Kidney capillary endothelial cell (primary cell): ENCODE data around the gene BCL2L1.

ENCODE experiments used
- DNase-seq: peaks from one replicate; pipeline ENCODE4 v3.0.0-alpha.2; 2018; ENCODE audit warnings: low spot score

The BCL2L1 gene

DNA sequence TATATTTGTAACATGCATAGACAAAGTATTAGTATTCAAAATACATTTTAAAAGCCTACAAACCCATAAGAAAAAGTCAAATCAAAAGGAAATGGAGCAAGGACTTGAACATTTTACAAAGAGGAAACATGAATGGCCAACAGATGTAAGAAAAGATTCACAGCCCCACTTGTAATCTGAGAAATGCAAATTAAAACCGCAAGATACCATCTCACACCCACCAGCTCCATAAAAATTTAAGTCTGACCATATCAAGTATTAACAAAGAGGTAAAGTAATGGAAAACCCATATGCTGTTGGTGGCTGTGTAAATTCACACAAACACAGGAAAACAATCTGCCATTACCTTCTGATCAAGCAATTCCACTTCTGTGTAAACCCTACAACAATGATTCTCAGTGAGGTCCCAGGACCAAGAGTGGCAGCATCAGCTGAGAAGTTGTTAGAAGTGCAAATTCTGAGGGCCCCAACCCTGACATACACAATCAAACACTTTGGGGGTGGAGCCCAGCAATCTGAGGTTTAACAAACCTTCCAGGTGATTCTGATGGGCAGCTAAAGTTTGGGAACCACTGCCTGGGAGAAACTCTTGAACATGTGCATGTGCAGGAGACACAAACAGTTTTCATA is 30.9 kb downstream of the BCL2L1 start:
- DNase-seq: no peak

GRCh38 chr20:31690124-31690666 is 32.5 kb downstream of the BCL2L1 start:
- no peak for DNase-seq

- no peak for DNase-seq
These were observed 33.5 kb downstream of the BCL2L1 start for GRCh38 chr20:31689141-31689540.

- no peak for DNase-seq
These were observed 34.9 kb downstream of the BCL2L1 start for GRCh38 chr20:31687777-31688176.

DNA sequence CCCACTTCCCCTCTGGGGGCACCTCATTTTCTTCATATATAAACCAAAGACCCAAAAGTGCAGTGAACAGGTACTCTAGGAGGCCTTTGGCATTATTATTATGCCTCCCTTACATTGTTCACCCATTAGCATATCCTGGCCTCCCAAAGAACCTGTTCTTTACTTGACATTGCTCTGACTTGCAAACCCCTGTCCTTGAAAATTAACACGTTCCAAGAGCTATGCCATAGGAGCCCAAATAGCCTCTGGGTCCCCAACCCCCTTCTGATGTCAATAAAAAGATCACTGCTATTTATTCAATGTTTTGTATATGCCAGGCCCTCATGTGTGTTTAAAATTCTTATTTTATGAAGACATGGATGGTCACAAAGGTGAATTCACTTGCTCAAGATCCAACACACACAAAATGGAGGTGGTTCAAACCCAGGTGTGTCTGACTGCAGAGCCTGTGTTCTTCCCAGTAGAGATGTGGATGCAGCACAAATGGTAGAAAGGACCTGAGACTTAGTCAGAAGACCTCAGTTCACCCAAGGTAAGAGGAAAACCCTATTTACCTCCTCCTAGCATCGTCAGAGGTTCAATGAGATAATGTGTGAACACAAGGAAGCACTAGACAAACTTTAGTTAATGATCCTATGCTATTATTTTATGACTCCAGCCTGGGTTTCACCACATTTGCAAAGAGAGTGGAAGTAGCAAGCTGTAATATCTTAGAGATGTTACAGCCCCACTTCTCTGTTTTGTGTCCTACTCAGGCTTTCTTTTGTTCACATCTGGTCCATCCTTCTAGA is 36.6 kb downstream of the BCL2L1 start:
- DNase-seq: no peak

DNA sequence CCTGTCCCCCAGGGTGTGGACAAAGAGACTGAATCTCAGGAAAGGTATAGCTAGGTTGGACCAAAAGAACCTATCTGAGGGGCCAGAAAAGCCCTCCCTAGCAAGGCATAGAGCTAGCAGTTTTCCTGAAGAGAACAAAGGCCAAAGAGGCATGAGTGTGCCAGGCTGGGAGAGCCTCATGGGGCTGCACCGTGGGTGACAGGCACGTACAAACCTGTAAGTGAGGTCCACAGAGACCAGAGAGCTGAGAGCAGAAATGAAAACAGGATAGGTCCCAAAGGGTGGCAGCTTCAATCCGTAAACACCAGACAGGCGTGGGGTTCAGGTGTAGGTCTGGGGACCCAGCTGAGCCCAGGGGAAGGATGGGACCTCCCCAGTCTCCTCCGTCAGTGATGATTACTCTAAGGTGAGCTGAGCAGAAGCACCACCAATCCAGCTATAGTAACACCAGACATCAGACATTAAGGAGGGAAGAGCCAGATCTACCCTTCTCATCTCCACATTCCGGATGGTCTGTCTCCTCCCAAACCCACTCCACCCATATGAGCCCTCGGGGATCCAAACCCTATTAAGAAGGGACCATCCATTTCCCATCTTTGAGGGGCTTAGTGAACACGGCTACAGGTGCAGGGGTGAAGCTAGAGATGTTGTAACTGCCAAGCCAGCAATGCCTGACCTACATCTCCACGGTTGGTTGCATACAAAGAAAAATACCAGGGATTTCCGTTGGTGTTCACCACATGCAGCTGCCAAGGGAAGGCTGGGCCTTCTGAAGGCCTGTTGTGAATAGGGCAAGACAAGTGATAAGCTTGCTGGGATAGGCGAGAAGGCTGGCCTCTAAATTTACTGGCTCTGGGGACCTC is 38.3 kb downstream of the BCL2L1 start:
- no peak for DNase-seq

DNA sequence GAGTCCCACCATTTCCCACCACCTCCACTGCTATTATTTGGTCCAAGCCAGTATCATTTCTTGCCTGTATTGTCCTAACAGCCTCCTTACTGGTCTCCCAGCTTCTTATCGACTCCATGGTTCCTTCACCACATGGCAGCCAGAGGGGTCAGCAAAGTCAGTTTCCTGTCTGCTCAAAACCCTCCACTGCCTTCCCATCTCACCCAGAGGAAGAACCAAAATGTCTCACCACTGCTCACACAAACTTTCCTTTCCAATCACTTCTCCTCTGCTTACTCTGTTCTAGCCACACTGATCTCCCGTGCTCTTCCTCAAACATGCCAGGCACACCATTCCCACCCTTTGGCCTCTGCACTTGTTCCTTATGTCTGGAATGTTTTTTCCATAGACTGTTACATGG is 39.7 kb downstream of the BCL2L1 start:
- DNase-seq: no peak

GRCh38 chr20:31682352-31682751 is 40.3 kb downstream of the BCL2L1 start:
- no peak for DNase-seq

DNA sequence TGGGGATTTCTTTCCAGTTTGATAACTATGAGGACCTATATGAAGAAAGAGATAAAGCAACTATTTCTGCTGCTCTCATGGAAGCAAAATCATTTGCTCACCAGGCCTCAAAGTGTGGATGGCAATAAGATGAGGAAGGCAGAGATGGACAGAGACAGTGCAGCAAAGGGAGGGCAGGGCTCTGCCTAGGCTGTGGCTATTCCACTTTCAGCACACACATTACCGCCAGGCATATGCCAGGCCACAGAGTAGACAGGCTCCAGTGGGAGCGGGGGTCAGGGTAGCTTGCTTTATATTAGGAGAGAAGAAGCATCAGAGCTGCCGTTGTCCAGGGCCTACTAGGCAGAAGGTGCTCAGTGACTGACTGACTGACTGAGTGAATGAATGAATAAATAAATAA is 40.9 kb downstream of the BCL2L1 start:
- DNase-seq: no peak

DNA sequence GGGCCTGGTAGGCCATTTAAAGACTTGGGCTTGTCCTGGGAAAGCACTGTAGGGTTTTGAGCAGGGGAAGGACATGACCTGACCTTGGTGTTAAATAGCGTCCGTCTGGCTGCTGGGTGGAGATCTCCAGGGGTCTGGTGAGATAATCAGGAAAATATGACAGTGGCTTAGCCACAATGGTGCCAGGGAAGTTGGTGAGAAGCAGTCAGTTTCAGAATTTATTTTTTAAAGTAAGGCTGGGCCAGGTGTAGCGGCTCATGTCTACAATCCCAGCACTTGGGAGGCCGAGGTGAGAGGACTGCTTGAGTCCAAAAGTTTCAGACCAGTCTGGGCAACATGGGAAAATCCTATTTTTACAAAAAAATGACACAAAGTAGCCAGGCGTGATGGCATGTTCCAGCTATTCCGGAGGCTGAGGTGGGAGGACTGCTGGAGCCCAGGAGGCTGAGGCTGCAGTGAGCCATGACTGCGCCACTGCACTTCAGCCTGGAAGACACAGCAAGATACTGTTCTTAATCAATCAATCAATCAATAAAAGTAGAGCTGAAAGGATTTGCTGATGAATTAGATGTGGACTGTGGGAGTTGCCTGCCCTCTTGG is 41.4 kb downstream of the BCL2L1 start:
- DNase-seq: no peak

GRCh38 chr20:31680286-31681127 is 42.2 kb downstream of the BCL2L1 start:
- DNase-seq: no peak

- DNase-seq: no peak
These were observed 43.0 kb downstream of the BCL2L1 start for GRCh38 chr20:31679357-31680285.

DNA sequence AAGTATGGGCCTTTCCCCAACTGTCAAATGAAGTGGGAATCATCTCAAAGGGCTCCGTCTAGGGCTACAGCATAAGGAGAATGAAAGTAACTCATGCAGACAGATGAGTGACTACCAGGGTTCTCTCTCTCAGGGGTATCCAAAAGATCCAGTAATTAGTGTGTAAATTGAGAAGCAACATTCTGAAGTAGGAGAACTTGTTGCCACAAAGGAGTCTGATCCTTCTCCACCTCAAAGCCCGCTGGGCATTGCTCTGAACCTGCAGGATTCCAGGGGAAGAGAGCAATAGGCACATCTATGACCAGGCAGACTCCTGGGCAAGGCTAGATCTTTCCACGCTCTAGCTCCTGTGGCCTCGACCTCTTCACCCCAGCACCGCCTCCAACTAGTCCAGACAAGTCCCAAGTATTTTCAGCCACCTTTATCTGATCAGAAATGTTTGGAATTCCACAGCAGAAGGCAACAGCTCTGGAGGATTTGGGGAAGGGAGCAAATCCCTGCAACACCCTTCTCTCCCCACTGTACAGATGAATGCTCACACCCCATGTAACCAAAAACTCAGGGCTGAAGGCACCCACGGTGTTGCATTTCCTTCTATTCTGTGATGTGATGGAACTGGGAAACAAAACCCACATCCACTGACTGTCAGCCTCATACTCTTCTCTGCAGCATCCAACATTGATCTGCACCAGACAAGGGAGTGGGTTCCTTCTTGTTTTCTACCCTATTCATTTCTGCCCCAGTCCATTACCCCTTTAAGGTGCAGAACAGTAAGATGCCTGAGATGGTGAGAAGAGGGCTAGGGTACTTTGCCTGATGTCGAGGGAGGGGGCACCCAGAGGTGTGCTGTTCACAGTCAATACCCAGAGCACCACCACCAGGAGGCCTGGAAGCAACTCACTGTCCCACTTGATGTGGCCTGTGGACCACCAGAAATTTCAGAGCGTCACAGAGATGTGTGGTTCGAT is 44.0 kb downstream of the BCL2L1 start:
- no peak for DNase-seq

- DNase-seq: no peak
These were observed 45.0 kb downstream of the BCL2L1 start for GRCh38 chr20:31677553-31678260.

DNA sequence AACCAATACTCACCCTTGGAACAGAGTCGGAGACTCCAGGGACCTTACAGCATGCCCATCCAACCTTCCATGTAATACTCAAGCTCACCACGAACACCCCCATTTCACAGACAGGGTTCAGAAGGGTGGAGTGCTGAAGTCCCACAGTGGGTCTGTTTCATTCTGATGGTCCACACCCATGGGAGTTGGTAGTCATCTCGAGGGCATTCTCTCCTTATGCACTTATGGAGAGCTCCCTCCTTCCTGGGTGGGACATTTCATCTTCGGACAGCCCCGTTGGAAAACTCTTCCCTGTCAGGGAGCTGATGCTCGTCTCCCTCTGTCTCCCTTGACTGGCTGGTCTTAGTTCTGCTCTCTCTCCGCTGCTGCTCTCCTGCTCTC is 46.1 kb downstream of the BCL2L1 start:
- DNase-seq: no peak

GRCh38 chr20:31675828-31676608 is 46.6 kb downstream of the BCL2L1 start:
- peak; percentile 38 for DNase-seq
